Mucosa of gallbladder (tissue), 1 donor: ENCODE measurements around the gene PIWIL4. TPM values are rescaled to one million over a fixed set of nuclear protein-coding genes. Genes with fewer than 3 reads are reported as not detected.

Source experiments
- DNase-seq: peaks from one replicate; pipeline ENCODE4 v3.0.0-alpha.2; 2020; ENCODE audit warnings: low spot score
- total RNA-seq: library from RNA; stranded (reverse); gene quantifications from one replicate; pipeline ENCODE4 v1.2.1, GENCODE V29; 2021
- donor health status: DM: no; HTN: no; CAD: no.

Gene PIWIL4
- total RNA-seq, 1 donor from 2014 or later, result 11.0 TPM

DNA sequence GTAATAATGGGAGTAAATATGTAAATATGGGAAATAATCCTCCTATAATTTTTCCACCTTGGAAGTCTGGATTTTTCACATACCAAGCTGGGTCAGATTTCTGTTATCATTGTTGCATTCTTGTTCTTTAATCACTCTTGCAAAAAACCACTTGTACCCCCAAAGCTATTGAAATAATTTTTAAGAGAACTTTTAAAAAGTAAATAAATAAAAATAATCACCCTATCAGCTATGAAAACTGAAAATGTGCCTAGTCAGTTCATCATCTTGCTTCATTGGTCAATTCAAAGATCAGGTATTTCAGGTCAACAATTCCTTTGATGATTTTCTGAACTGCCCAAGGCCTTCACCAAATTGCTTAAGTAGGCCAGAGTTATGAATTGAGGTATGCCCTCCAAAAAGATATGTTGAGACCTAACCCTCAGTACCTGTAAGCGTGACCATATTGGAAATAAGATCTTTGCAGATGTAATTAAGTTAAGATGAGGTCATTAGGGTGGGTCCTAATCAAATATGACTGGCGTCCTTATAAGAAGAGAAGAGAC is 95.8 kb downstream of the PIWIL4 start:
- no peak for DNase-seq

DNA sequence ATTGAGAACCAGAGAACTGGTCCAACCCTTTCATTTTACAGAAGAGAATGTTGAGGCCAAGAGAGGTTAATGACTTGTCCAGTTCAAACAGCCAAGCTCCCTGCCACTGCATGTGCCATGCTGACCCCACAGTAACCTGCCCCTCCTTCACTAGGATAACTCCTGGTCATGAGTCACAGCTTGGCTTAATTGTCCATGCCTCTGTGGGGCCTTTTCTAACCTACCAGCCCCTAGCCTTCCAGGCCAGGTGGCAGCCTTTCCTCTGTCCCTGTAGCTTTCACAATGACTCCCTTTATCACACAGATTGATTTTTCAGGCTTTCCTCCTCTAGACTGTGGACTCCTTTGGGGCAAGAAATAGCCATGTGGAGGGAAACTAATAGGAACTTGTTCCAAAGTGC is 97.2 kb downstream of the PIWIL4 start:
- DNase-seq, result peak; percentile 26

DNA sequence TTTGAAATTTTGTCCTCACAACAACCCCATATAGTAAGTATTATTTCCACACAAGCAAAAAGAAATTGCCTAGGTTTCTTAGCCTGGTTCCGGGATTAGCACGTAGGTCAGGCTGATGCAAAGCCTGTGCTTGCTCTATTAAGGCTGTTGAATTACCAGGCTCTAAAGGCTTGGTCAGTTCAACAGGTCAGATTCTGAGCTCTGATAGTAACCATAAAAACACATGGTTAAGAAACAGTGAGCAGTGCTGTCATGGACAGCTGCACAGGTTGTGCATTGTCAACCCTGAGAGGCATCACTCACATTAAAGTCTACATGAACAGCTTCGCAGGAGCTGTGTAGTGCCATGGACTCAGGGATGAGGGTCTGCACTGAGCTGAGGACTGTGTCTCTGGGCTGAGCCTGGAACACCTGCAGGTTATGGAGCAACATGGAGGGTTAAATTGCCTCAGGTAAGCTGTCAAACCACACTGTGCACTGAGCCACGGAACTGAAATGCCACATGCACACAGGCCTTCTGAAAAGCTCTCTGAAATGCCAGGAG is 98.0 kb downstream of the PIWIL4 start:
- no peak for DNase-seq

DNA sequence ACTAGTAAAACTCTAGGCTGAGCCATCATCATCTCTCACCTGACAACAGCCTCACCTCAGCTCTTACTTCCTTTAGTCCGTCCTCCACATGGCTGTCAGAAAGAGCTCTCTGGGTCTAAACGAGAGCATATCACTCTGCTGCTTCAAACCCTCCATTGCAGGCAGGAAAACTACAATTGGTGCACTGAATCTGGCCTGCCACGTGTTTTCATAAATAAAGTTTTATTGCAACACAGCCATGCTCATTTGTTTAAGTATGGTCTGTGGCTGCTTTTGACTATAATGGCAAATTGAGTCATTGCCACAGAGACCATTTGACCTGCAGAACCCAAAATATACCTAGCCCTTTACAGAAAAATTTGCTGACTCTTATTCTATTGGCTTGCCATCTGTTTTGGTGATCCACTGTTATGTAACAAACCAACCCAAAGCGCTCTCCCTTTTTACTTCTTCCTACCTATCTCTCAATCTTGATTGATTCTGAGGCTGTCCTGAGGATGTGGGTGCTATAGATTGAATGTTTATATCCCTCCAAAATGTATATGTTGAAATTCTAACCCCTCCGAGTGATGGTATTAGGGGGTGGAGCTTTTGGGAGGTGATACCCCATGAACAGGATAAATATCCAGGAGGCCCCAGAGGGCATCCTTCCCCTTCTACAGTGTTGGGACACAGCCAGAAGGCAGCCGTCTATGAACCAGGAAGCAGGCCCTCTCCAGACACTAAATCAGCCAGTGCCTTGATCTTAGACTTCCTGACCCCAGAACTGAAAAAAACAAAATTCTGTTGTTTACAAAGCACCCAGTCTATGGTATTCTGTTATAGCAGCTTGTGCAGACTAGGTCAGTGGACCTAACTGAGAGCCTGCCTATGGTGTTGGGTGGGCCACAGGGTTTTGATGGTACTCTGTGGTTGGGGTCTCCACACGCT is 99.9 kb downstream of the PIWIL4 start:
- no peak for DNase-seq

DNA sequence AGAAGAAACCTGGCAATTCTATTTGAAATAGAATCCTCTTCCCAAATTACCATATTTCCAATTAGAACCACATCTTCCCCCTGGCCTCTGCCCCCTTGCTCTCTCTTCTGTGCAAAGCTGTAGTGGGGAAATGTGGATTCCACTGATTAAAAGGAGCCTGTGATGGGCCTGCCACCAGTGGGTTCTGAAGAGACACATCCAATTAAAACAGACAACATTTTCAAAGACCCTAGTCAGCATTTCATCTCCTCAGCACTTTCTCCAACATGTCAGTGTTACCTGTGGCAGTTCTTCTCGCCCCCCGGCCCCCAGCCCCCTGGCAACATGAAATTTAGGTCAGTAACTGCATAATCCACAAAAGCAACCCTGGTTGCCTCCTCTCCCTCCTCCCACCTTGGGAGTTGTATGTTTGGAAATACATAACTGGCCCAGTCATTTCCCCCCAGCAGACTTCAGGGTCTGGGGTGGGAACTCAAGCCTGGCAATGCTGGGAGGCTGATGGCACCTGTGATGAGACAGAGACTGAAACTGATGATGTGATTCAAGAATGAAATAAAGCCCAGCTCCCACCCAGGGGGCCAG is 101.1 kb downstream of the PIWIL4 start:
- DNase-seq, result no peak

DNA sequence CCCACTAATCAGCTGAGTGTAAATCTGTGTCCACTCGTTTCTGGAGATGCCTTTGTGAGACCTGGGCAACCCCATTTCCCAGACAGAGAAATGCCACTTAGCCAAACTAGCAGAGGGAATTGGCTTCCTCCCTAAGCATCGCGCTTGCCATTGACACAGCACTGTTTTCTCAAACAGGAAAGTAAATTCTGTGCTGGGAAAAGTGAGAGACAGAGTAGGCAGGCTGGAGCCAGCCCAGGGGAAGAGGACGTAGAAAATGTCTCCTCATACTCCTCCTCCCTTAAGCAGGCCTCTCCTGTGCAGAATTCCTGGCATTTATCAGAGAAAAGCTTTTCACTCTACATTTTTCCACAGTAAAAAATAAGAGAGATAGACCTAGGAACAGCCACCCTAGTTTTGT is 101.9 kb downstream of the PIWIL4 start:
- DNase-seq, result no peak

Other genes starting within 250 kb of the PIWIL4 start
- 0.09 TPM for gene GPR83, start 165.9 kb upstream of the PIWIL4 start, total RNA-seq
- gene MRE11, start 73.5 kb upstream of the PIWIL4 start, total RNA-seq, result 14.8 TPM
- gene ANKRD49, start 73.4 kb upstream of the PIWIL4 start, total RNA-seq, result 14.5 TPM
- not detected for gene C11orf97, start 54.9 kb upstream of the PIWIL4 start, total RNA-seq
- 18.6 TPM for gene FUT4, start 23.4 kb upstream of the PIWIL4 start, total RNA-seq
- gene AMOTL1, start 201.0 kb downstream of the PIWIL4 start, total RNA-seq, result 54.3 TPM